Measurements from ENCODE around the gene SIRPA.

The SIRPA gene

GRCh38 chr20:1890469-1891262 lies 4.5 kb upstream of the SIRPA start:
- no peak for DNase-seq

- DNase-seq = no peak
Observed at GRCh38 chr20:1891263-1892118, 3.7 kb upstream of the SIRPA start.

DNA sequence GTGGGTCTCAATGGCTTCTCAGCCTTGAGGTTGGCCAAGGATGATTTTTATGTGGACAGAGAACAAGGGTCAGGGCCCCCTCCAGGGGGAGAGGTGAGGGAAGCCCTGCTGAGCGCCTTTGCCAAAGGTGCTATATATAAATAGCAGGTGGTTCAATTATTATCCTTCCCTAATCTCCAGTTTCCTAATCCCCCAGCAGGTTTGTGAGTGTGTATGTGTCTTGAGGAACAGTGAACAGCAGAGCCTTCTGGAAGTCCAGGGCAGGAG lies 3.2 kb upstream of the SIRPA start:
- no peak for DNase-seq

DNA sequence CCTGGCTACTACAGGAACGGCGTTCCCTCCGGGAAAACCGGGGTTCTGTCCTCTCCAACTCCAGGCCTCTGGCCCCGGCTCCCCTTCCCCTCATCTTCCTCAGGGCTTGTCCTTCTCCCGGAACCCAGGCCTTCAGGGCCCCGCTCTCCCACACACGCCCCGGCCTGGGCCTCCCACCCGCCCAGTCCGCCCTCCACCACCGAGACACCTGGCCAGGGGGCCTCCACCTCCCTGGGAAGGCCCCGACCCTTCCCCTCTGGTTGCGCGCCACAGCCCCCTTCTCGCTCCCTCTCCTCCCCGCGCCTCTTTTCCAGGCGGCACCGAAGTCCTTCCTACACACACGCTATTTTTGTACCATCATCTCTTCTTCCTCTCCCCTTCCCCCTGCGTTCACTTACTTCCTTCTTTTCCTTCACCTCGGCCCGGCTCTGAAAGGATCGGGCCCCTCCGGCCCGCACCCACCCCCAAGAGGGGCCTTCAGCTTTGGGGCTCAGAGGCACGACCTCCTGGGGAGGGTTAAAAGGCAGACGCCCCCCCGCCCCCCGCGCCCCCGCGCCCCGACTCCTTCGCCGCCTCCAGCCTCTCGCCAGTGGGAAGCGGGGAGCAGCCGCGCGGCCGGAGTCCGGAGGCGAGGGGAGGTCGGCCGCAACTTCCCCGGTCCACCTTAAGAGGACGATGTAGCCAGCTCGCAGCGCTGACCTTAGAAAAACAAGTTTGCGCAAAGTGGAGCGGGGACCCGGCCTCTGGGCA lies 1.3 kb upstream of the SIRPA start:
- no peak for DNase-seq

- DNase-seq = no peak
Observed at GRCh38 chr20:1894471-1894950, 696 bp upstream of the SIRPA start.

DNA sequence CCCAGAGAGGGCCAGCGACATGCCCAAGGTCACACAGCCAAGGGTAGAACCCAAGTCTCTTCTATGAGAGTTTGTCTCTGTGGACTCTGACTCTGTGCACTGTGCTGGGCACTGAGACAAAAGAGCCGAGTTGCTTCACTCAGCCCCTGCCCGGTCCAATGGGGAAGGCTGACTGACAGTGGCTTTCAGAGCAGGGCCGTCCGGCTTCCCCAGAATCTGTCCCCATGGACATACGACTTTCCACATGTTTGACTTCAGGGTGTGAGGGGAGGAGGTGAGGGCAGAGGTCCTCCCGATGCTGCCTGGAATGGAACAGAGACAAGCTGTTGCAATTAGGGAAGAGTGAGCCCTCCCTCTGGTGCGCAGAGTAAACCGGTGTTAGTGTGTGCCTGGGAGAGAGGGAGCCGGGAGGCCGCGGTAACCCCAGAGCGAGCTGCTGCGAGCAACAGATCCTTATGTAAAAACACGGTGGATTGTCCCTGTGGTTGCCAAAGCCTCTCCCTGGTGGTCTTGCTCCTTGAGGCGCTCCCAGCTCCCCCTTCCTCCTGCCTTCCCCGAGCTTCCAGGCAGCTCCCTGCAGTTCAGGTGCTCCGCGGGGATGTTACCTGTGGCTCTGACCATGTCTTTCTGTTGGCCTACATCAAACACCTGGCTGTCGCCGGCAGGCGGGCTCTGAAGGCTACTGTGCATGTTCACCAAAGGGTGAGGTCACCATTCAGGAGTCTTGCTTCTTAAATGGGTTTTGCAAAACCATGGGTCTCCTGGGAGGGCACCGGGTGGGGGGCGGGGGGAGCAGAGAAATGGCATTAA lies 672 bp downstream of the SIRPA start:
- DNase-seq = no peak

GRCh38 chr20:1896484-1897258 lies 1.5 kb downstream of the SIRPA start:
- no peak for DNase-seq

DNA sequence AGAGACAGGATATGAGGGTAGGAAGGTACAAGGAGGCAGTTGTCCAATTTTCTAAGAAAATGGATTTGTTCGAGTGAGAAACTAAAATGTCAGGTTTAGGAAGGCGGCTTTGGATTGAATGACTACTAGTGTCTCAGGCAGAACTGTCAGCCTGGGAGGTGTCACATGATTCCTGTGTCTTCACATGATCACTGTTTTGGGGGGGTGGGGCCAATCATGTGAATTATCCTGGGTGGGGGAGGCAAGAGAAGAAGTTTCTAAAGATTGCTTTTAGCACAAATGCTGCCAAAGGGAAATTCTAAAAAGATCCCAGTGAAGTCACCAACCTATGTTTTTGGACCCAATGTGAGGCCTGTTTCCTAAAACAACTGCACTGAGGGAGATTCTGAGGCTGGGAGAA lies 2.3 kb downstream of the SIRPA start:
- no peak for DNase-seq

DNA sequence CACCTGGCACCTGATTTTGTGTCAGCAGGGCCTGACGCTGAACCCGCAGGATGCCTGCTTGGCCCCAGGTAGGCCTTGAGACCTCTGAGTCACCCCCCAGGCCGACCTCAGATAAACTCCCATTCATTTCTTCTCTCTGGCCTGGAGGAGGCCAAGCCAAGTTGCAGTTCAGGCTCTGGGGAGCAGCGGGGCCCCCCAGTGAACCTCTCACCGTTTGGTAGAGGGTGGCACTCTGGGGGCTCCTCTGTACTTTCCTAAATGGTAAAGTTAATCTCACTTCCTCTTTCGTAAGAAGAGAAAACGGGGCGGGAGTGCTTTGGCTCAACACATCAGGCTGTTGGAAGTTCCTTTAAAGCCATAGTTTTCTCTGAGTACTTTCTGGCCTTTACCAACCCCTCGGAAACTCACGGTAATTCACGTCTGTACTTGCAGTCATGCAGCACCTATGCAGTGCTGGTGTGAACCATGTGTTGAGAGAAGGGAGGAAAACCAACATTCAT lies 2.8 kb downstream of the SIRPA start:
- no peak for DNase-seq

- DNase-seq = no peak
Observed at GRCh38 chr20:1898482-1899240, 3.5 kb downstream of the SIRPA start.

- no peak for DNase-seq
Observed at GRCh38 chr20:1899241-1899525, 4.0 kb downstream of the SIRPA start.

DNA sequence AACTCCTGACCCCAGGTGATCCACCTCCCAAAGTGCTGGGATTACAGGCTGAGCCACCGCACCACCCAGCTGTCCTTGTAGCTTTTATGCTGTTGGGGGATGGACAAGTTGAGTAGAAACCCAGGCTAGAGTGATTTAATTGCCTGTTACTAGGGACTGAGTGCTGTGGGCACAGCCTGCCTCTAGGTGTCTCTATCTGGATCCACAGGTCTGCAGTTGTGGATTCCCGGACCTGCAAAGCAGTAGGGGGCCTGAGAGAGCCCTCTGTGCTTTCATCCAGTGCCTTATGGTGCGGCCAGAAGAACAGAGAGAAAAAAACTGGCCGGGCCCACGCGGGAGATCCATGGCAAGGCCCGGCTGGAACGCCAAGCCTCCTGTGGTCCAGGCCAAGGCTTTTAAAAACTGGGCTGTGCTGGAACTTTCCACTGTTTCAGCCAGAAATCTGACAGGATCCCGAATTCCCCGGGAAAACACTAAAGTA lies 5.2 kb downstream of the SIRPA start:
- no peak for DNase-seq

DNA sequence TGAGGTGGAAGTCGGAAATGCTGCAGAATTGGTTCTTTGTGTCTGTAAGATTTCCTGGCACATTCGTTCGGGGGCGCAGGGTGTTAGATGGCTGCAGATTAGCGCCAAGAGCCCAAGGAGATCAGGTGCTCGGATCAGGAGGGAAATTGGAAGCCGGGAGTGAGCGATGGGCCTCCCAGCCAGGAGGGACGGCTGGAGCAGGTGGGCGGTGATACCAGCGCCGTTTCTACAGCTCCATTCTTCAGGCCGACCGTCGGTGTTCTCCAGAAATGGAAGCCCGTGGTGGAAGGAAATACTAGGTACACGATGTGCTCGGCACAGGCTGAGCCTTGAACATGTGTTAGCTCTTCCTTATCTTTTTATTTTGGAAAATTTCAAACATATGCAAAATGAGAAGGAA lies 6.5 kb downstream of the SIRPA start:
- no peak for DNase-seq

- DNase-seq = no peak
Observed at GRCh38 chr20:1902188-1902587, 7.0 kb downstream of the SIRPA start.

GRCh38 chr20:1904135-1904534 lies 8.9 kb downstream of the SIRPA start:
- DNase-seq = no peak

DNA sequence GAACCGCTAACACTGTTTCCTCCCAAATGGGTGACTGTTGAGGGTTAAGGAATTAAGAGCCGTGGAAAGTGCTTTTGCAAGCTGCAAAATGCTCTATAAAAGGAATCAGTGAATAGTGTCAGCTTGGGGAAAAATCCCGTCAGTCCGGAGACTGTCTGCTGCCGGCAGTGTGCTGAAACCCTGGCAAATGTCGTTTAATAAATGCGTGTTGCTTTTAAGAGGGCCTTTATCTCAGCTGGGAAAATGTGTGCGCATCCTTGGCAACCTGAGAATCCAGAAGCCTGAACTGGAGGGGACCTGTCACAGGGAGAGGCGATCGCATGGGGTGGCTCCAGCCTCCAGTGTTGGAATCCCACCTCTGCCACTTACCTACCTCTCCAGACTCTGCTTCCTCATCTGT lies 9.8 kb downstream of the SIRPA start:
- DNase-seq = no peak

DNA sequence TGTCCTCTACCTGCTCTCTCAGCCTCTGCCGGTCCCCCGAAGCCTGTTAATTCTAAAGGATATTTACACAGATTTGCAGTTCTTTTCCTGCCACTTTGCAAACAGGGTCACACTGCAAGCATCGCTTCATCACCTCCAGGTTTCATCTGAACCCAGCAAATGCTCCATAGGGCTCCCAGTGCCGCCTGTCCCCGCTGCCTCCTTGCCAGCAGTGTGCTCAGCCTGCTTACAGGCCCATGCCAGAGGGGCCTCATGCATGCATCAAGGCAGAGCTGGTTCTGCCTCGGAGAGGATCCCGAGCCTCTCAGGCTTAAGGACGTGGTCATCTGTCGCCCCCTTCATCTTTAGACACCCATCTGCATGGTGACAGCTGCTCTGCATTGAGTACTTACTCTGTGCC lies 10.5 kb downstream of the SIRPA start:
- no peak for DNase-seq

- no peak for DNase-seq
Observed at GRCh38 chr20:1906361-1907051, 11.3 kb downstream of the SIRPA start.

DNA sequence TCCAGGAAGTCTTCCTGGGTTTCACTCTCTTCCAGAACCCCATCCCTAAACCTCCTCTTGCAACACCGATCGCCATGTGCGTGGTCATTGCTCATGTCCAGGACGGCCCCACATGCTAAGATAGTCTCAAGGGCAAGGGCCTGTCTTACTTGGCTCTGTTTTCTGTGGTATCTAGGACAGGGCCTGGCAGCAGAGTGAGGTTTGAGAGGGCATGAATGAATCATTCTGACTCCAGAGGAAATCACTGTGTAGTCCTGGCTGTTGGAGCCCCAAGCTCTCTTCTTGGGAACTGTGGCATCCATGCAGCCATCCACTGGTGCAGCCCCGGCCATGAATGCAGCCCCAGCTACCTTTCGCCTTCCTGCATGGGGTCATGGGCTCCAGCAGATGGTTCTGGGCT lies 12.4 kb downstream of the SIRPA start:
- DNase-seq = no peak

- DNase-seq = no peak
Observed at GRCh38 chr20:1908191-1908590, 13.0 kb downstream of the SIRPA start.
